Small intestine (tissue), 7 donors: ENCODE data around the gene SNTG2. TPM values are rescaled to one million over a fixed set of nuclear protein-coding genes. Genes with fewer than 3 reads are reported as not detected.
A peak's percentile ranks its signal among the peaks of the same experiment; 100 is the strongest.

Experiments
- DNase-seq, 2 donors: peaks; one replicate each; pipeline versions ENCODE4 v3.0.0 to v3.0.0-alpha.2; 2013
- FAIRE-seq: peaks from 2 replicates; lab custom pipeline; 2012; peaks lifted over from hg19 to GRCh38; lab: Jason Lieb, UNC
- H3K27ac ChIP-seq, 3 donors: one replicate each; pipeline ENCODE4 v1.5.1; 2013; ENCODE audit warnings: low read length in 2 of 3, mild to moderate bottlenecking in 2 of 3, control low read depth in 1 of 3, inconsistent platforms in 1 of 3, low read depth in 1 of 3, moderate library complexity in 1 of 3
- H3K27me3 ChIP-seq, 3 donors: one replicate each; pipeline ENCODE4 v1.6.1; 2013; ENCODE audit warnings: low read length in 3 of 3, inconsistent platforms in 1 of 3; ENCODE audit not compliant: control insufficient read depth in 3 of 3, insufficient read depth in 3 of 3
- H3K36me3 ChIP-seq, 3 donors: one replicate each; pipeline ENCODE4 v1.6.1; 2013; ENCODE audit warnings: low read length in 3 of 3, inconsistent platforms in 1 of 3, low read depth in 1 of 3, mild to moderate bottlenecking in 1 of 3, moderate library complexity in 1 of 3; ENCODE audit not compliant: control insufficient read depth in 3 of 3, insufficient read depth in 2 of 3
- H3K4me1 ChIP-seq, 3 donors: one replicate each; pipeline ENCODE4 v1.6.1; 2013; ENCODE audit warnings: low read length in 2 of 3, inconsistent platforms in 1 of 3, low read depth in 1 of 3, mild to moderate bottlenecking in 1 of 3, moderate library complexity in 1 of 3; ENCODE audit not compliant: control insufficient read depth in 3 of 3, insufficient read depth in 2 of 3
- H3K4me3 ChIP-seq, 3 donors: one replicate each; pipeline ENCODE4 v1.5.1; 2013; ENCODE audit warnings: low read length in 3 of 3, control low read depth in 1 of 3, inconsistent platforms in 1 of 3, low read depth in 1 of 3, mild to moderate bottlenecking in 1 of 3, moderate library complexity in 1 of 3
- H3K9me3 ChIP-seq, 2 donors: one replicate each; pipeline ENCODE4 v1.6.1; 2013; ENCODE audit warnings: low read depth in 1 of 2, low read length in 1 of 2; ENCODE audit not compliant: control insufficient read depth in 2 of 2, insufficient read depth in 1 of 2
- WGBS, 3 donors: extraction: QIAGEN DNeasy Blood & Tissue Kit; methylation state at CpG; one replicate each; pipeline ENCODE4 v1.1.7; 2013; 5-methylcytosine and 5-hydroxymethylcytosine counted together
- polyA plus RNA-seq, 4 donors: library from polyadenylated mRNA; stranded (reverse) in 3 of 4; unstranded in 1 of 4; fragments of 200-250 nt in 3 of 4; fragments of 120-200 nt in 1 of 4; gene quantifications; one replicate each; pipeline versions ENCODE4 v1.2.1 to v1.2.3, GENCODE V29; 2013
- donor health status: healthy with polysubstance abuse.
- donor health status: control.
- donor health status: control.
- donor health status: Bipolar disorder and iron deficiency.
- donor health status: healthy.

The SNTG2 gene
- polyA plus RNA-seq, 4 donors: 0.25 to 1.1 (median 0.54) TPM; not detected in 1

DNA sequence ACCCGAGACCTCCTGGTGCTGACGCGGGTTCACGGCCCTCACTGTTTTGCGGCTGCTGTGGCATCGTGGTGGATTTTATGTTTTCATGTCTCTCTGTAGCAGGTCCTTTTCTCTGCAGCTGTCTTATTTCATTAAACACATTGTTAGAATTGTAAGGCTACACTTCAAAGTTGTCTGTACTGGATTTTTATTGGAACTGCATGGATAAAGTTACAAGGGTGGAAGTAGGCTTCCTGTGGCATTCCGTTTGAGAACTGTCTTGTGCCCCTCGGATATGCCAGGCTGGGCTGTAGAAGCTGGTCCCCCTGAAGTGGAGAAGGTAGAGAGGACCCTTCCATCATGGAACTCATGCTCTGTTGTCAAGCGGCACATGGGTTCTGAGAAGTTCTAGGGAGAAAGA, 127.3 kb downstream of the SNTG2 start:
- H3K27ac ChIP-seq: no peak overlapping the region
- H3K4me1 ChIP-seq: no peaks in the 10 kb centered on the region
- no peaks in the 10 kb centered on the region for H3K27me3 ChIP-seq
- WGBS, 3 donors: 90 to 93% (median 91%) methylated on average over 9 of the region's 9 CpGs
- FAIRE-seq: no peak
- no peak for DNase-seq
- H3K9me3 ChIP-seq: no peaks in the 10 kb centered on the region
- no peak overlapping the region for H3K4me3 ChIP-seq
- H3K36me3 ChIP-seq: no peaks in the 10 kb centered on the region

DNA sequence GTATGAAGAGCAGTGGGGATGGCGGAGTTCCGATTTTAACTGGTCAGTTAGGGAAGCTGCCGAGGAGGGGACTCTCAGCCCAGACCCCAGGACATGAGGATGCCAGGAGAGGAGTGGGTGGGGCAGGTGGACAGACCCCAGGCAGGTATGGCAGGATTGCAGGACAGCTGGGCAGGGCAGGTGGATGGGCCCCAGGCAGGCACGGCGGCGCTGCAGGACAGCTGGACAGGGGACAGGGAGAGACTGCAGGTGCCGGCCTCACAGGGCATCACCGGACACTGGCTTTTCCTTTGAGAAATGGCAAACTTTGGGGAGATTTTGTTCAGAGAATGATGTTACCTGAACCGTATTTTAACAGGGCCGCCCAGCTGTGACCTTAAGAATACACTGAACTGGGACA, 127.7 kb downstream of the SNTG2 start:
- Histone ChIP-seq H3K9me3 (no peaks in the 10 kb centered on the region), H3K27me3 (no peaks in the 10 kb centered on the region), H3K4me1 (no peaks in the 10 kb centered on the region), H3K36me3 (no peaks in the 10 kb centered on the region), H3K4me3 (no peak overlapping the region), H3K27ac (no peak overlapping the region)
- DNase-seq (no peak), FAIRE-seq (no peak)
- WGBS, 3 donors: 82 to 89% (median 89%) methylated on average over 10 of the region's 10 CpGs

DNA sequence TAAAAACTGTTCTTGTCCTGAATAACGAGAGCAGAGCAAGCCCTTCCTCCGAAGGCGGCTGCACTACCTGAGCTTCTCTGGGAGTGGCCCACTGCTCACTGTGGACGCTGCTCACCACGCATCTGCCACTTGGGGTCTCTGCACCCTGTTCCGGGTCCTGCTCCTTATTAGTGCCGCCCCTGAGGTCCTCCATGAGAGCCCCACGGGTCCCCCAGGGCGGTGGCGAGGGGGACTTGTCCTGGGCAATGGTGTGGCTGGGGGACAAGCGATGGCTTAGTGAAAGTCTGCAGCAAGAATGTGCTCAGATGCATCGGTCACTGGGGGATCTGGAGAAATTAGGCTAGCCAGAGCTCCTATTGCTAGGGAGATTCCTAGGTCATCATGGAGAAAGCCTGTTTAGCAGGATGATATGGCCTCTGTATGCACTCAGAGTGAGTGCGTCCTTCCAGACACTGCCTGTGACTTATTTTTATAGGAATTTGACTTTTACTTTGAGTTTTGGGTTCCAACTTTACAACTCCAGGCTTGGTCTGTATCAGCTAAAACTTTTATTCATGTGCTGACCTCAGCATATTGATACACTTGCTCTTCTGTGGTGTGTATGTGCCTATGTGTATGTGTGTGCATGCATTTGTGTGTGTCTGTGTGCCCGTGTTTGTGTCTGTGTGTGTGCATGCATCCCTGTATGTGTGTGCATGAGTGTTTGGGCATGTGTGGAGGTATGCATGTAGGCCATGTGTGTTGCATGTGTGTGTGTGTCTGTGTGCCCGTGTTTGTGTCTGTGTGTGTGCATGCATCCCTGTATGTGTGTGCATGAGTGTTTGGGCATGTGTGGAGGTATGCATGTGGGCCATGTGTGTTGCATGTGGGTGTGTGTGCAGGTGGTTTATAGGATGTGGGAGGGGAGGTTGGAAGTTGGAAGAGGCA, 129.5 kb downstream of the SNTG2 start:
- WGBS, 3 donors: 75 to 90% (median 82%) methylated on average over 15 of the region's 15 CpGs
- DNase-seq: no peak
- no peak for FAIRE-seq
- no peaks in the 10 kb centered on the region for H3K27me3 ChIP-seq
- H3K27ac ChIP-seq: no peak overlapping the region
- H3K9me3 ChIP-seq: no peaks in the 10 kb centered on the region
- H3K4me1 ChIP-seq: no peaks in the 10 kb centered on the region
- H3K4me3 ChIP-seq: no peak overlapping the region
- H3K36me3 ChIP-seq: no peaks in the 10 kb centered on the region

DNA sequence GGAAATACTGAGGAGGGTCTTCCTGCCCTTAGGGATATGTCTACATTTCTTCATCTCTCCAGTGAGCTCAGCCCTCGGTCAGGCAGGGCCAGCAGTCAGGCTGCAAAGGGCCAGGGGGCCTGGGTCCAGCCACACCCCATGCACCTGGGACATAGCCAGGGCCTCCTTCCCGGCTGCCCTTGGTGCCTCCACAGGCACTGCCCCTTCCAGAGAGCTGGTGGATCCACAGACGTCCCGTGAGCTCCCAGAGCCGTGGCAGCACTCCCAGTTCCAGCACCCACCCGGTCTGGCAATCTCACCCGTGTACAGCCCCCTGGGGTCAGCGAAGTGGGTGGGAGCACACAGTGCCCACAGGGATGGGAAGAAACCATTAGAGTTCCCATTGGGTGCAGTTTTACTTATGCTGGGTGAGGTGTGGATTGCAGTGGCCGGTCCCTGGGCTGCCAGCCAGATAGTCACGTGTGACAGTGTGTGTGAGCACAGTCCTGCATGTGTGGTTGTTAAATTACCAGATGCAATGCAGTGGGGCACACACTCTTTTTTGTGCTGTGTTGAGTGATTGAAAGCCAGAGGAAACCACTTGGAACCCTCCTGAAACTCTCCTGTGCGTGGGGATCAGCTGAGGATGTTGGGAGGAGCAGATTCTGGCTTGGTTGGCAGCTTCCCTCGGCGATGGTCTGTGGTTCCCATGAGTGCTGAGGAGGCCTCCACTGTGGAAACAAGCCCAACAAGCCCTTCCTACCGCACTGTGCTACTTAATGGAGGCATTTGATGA, 131.0 kb downstream of the SNTG2 start:
- H3K4me3 ChIP-seq: no peak overlapping the region
- FAIRE-seq: no peak
- H3K9me3 ChIP-seq: no peaks in the 10 kb centered on the region
- no peaks in the 10 kb centered on the region for H3K36me3 ChIP-seq
- no peak overlapping the region for H3K27ac ChIP-seq
- H3K27me3 ChIP-seq: no peaks in the 10 kb centered on the region
- WGBS, 3 donors: 63 to 72% (median 68%) methylated on average over 14 of the region's 14 CpGs
- DNase-seq: peak in 1 of 2 donors; percentile 5
- H3K4me1 ChIP-seq: no peaks in the 10 kb centered on the region

DNA sequence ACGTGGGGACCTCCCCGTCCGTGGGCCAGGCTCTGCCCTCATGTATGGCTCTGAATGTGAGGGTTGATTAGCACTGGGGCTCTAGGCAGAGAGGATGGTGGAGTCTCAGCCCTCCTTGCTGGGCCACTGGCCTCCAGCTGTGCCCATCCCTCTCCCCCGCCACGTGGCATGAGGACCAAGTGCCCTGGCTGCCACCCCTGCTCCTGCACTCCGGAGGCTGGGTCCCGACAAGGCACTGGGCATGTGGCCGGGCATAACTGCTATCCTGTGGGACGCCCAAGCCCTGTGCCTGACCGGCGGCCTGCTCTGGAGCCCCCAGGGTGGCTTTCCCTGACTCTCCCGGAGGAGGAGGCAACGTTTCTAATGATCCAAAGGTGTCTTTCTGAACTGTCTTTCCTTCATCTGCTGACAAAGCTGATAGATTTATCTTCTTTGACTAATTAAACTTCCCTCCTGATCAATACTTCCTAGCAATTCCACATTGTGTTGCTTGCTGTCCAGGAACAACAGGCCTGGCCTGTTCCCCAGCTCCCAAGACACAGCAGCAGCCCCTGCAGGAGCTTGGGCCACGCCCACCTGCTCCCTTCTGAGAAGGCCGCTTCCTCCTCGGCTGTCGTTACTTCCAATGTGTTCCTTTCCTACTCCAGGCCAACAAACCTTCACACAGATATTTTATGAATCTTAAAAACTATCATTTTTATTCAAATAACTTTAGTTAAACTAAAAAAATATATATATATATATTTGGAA, 132.0 kb downstream of the SNTG2 start:
- Histone ChIP-seq H3K27ac (no peak overlapping the region), H3K9me3 (no peaks in the 10 kb centered on the region), H3K4me3 (no peak overlapping the region), H3K4me1 (no peaks in the 10 kb centered on the region), H3K27me3 (no peaks in the 10 kb centered on the region), H3K36me3 (no peaks in the 10 kb centered on the region)
- 69 to 78% (median 70%) methylated on average over 17 of the region's 17 CpGs for WGBS, 3 donors
- FAIRE-seq (no peak), DNase-seq (no peak)

DNA sequence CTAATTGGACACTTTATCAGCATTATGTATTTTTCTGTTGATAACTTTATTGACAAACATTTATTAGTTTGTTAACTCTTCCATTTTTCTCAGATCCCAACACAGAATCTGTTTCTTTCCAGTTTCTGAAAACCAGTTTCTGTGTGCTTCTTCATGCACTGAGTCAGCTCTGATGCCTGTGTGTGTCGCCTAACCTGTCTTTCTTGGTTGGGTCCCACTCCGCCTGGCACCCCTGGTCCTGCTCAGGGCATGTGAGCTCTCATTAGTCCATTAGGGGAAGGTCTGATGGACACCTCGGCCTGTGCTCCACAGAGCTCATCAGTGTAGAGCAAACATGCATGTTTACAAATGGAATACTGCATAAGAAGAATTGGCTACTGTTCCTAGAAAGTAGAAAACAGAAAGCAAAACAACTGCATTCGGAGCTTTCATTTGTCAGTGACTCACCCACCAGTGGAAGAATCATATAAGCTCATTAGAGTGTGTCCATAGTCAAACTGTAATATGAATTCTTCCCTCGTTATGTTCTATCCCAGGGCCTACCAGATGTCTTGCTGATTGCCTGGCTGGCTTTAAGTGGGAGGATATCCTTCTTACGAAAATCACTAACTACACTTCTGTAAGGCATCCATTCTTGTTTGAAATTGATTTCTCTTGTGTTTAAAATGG, 137.7 kb downstream of the SNTG2 start:
- no peaks in the 10 kb centered on the region for H3K4me1 ChIP-seq
- WGBS, 3 donors: 61 to 65% (median 63%) methylated on average over 6 of the region's 6 CpGs
- no peak for FAIRE-seq
- no peaks in the 10 kb centered on the region for H3K27me3 ChIP-seq
- DNase-seq: no peak
- H3K4me3 ChIP-seq: no peak overlapping the region
- H3K36me3 ChIP-seq: no peaks in the 10 kb centered on the region
- no peak overlapping the region for H3K27ac ChIP-seq
- H3K9me3 ChIP-seq: peaks cover 0 to 6% of the 10 kb centered on the region in 2 donors

DNA sequence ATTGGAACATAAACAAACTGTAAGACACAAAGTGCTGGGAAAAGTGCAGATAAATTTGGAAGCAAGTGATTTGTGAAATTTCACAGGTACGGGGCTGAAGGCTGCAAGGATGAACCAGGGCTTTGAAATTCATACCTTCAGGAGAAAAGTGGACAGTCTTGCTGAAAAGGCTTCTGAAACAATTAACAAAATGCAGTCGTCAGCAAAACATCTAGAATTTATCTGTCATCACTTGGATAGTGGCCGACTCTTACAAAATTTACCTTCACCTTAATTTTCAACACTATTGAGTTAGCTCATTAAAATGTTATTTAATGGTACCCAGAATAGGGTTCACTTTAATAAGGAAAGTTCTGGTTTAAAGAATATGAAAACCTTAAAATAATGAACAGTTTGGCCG, 138.3 kb downstream of the SNTG2 start:
- no peaks in the 10 kb centered on the region for H3K27me3 ChIP-seq
- WGBS, 3 donors: 77 to 85% (median 81%) methylated on average over 4 of the region's 4 CpGs
- H3K4me1 ChIP-seq: no peaks in the 10 kb centered on the region
- no peaks in the 10 kb centered on the region for H3K36me3 ChIP-seq
- FAIRE-seq (no peak), DNase-seq (no peak)
- no peak overlapping the region for H3K27ac ChIP-seq
- peaks cover 0 to 6% of the 10 kb centered on the region in 2 donors for H3K9me3 ChIP-seq
- H3K4me3 ChIP-seq: no peak overlapping the region
